Liver (tissue), 9 donors: ENCODE data around the gene PTTG1IP. TPM values are rescaled to one million over a fixed set of nuclear protein-coding genes. Genes with fewer than 3 reads are reported as not detected.

Source experiments
- DNase-seq: peaks from one replicate; pipeline ENCODE4 v3.0.0-alpha.2; 2017; ENCODE audit warnings: low spot score
- H3K27ac ChIP-seq, 2 donors: one replicate each; pipeline ENCODE4 v1.7.0; 2013; ENCODE audit warnings: inconsistent platforms in 2 of 2, low read length in 2 of 2, control low read depth in 1 of 2, low read depth in 1 of 2, mild to moderate bottlenecking in 1 of 2
- H3K27me3 ChIP-seq, 4 donors: one replicate each; pipeline versions ENCODE4 v1.6.1 to v1.7.0; 2013; ENCODE audit warnings: low read length in 3 of 4, inconsistent platforms in 1 of 4, mild to moderate bottlenecking in 1 of 4, moderate library complexity in 1 of 4; ENCODE audit not compliant: control insufficient read depth in 4 of 4, insufficient read depth in 4 of 4
- H3K36me3 ChIP-seq, 4 donors: one replicate each; pipeline versions ENCODE4 v1.6.1 to v1.7.0; 2013; ENCODE audit warnings: low read length in 3 of 4, mild to moderate bottlenecking in 3 of 4, low read depth in 1 of 4, moderate library complexity in 1 of 4; ENCODE audit not compliant: control insufficient read depth in 4 of 4, insufficient read depth in 3 of 4
- H3K4me1 ChIP-seq, 4 donors: one replicate each; pipeline versions ENCODE4 v1.6.1 to v1.7.0; 2013; ENCODE audit warnings: low read length in 3 of 4, mild to moderate bottlenecking in 3 of 4, moderate library complexity in 1 of 4; ENCODE audit not compliant: control insufficient read depth in 4 of 4, insufficient read depth in 4 of 4
- H3K4me3 ChIP-seq, 3 donors: one replicate each; pipeline versions ENCODE4 v1.6.1 to v1.7.0; 2013; ENCODE audit warnings: low read length in 3 of 3, control low read depth in 1 of 3, low read depth in 1 of 3, mild to moderate bottlenecking in 1 of 3
- H3K9ac ChIP-seq, 2 donors: one replicate each; pipeline ENCODE4 v1.7.0; 2013; ENCODE audit warnings: low read length in 2 of 2, mild to moderate bottlenecking in 2 of 2, moderate library complexity in 2 of 2, control low read depth in 1 of 2, low read depth in 1 of 2
- H3K9me3 ChIP-seq, 4 donors: one replicate each; pipeline versions ENCODE4 v1.6.1 to v1.7.0; 2013; ENCODE audit warnings: low read length in 3 of 4; ENCODE audit not compliant: control insufficient read depth in 4 of 4
- CTCF ChIP-seq: fragments of 150-350 bp; IDR thresholded peaks from 2 replicates; pipeline ENCODE4 v1.5.1; 2017; ENCODE audit warnings: improper control_type of control experiment, low read depth, low read length; ENCODE audit not compliant: missing input control
- EGR1 ChIP-seq, 2 donors: IDR thresholded peaks; 2 replicates each; pipeline ENCODE4 v1.6.1; 2016 to 2018; ENCODE audit warnings: antibody characterized with exemption in 2 of 2, low read depth in 2 of 2
- FOXA1 ChIP-seq: IDR thresholded peaks from 2 replicates; pipeline ENCODE4 v1.6.1; 2016; ENCODE audit warnings: antibody characterized with exemption
- FOXA2 ChIP-seq: IDR thresholded peaks from 2 replicates; pipeline ENCODE4 v1.6.1; 2016; ENCODE audit warnings: antibody characterized with exemption
- GABPA ChIP-seq, 2 donors: IDR thresholded peaks in 1 of 2; conservative IDR thresholded peaks in 1 of 2; 2 replicates each; pipeline ENCODE4 v1.6.1; 2016; ENCODE audit warnings: antibody characterized with exemption in 2 of 2, mild to moderate bottlenecking in 1 of 2, moderate library complexity in 1 of 2
- HNF4A ChIP-seq, 2 donors: conservative IDR thresholded peaks; 2 replicates each; pipeline ENCODE4 v1.6.1; 2016; ENCODE audit warnings: antibody characterized with exemption in 2 of 2, mild to moderate bottlenecking in 2 of 2
- HNF4G ChIP-seq: IDR thresholded peaks from 2 replicates; pipeline ENCODE4 v1.6.1; 2016; ENCODE audit warnings: antibody characterized with exemption
- JUND ChIP-seq, 2 donors: IDR thresholded peaks; 2 replicates each; pipeline ENCODE4 v1.6.1; 2016; ENCODE audit warnings: antibody characterized with exemption in 2 of 2
- NR2F2 ChIP-seq: IDR thresholded peaks from 2 replicates; pipeline ENCODE4 v1.6.1; 2016; ENCODE audit warnings: antibody characterized with exemption
- RAD21 ChIP-seq, 2 donors: IDR thresholded peaks; 2 replicates each; pipeline ENCODE4 v1.6.1; 2016; ENCODE audit warnings: antibody characterized with exemption in 2 of 2, mild to moderate bottlenecking in 2 of 2
- REST ChIP-seq: IDR thresholded peaks from 2 replicates; pipeline ENCODE4 v1.6.1; 2016; ENCODE audit warnings: antibody characterized with exemption, mild to moderate bottlenecking
- RXRA ChIP-seq, 2 donors: IDR thresholded peaks; 2 replicates each; pipeline ENCODE4 v1.6.1; 2017 to 2018; ENCODE audit warnings: antibody characterized with exemption in 2 of 2, mild to moderate bottlenecking in 1 of 2
- SP1 ChIP-seq: IDR thresholded peaks from 2 replicates; pipeline ENCODE4 v1.6.1; 2018; ENCODE audit warnings: antibody characterized with exemption, mild to moderate bottlenecking
- YY1 ChIP-seq: IDR thresholded peaks from 2 replicates; pipeline ENCODE4 v1.6.1; 2016; ENCODE audit warnings: antibody characterized with exemption, mild to moderate bottlenecking
- ZBTB33 ChIP-seq: IDR thresholded peaks from 2 replicates; pipeline ENCODE4 v1.6.1; 2016; ENCODE audit warnings: antibody characterized with exemption
- WGBS: extraction: QIAGEN DNeasy Blood & Tissue Kit; methylation state at CpG from one replicate; pipeline ENCODE4 v1.1.7; 2013; 5-methylcytosine and 5-hydroxymethylcytosine counted together
- polyA plus RNA-seq, 2 donors: library from polyadenylated mRNA; stranded (reverse) in 1 of 2; unstranded in 1 of 2; fragments of 200-250 nt in 1 of 2; fragments of >200 nt in 1 of 2; fragmentation: Nextera tagmentation in 1 of 2; extraction: Ambion mirVana in 1 of 2; gene quantifications; one replicate each; pipeline versions ENCODE4 v1.2.1 to v1.2.3, GENCODE V29; 2013 to 2015
- total RNA-seq, 2 donors: library from RNA; depleted of rRNA; stranded (reverse); fragments of >200 nt; gene quantifications; one replicate each; pipeline ENCODE4 v1.2.3, GENCODE V29; 2014
- donor health status: healthy.
- donor health status: healthy.
- donor health status: healthy.
- donor health status: healthy.
- donor health status: healthy.

Gene PTTG1IP
- total and polyA plus RNA-seq, 4 donors = 62.0 to 94.0 (median 79.8) TPM

- 55% methylated on average over 10 of the region's 10 CpGs for WGBS
- H3K4me3 ChIP-seq = no peak overlapping the region
- H3K4me1 ChIP-seq = peaks cover 31 to 51% (median 46%) of the 10 kb centered on the region in 4 donors
Measured at GRCh38 chr21:44911068-44911383, 37.5 kb upstream of the PTTG1IP start.

GRCh38 chr21:44910229-44911067, 37.0 kb upstream of the PTTG1IP start:
- H3K4me1 ChIP-seq = peaks cover 32 to 51% (median 46%) of the 10 kb centered on the region in 4 donors
- DNase-seq = no peak
- no peak overlapping the region for H3K9ac ChIP-seq
- no peak for TF ChIP-seq ZBTB33
- TF ChIP-seq RAD21 (IDR thresholded peaks at IDR 0.05) = no peak
- TF ChIP-seq RXRA (IDR thresholded peaks at IDR 0.05) = peak in 1 of 2 donors; percentile 13
- no peak for TF ChIP-seq YY1
- no peak for TF ChIP-seq HNF4G
- TF ChIP-seq GABPA (IDR thresholded peaks at IDR 0.05 in 1 of 2, conservative IDR thresholded peaks at IDR 0.05 in 1 of 2) = no peak
- peak overlapping the region; percentile 84 to 95 for H3K27ac ChIP-seq
- H3K36me3 ChIP-seq = no peaks in the 10 kb centered on the region
- WGBS = 74% methylated on average over 27 of the region's 27 CpGs
- no peak overlapping the region for H3K4me3 ChIP-seq
- no peaks in the 10 kb centered on the region for H3K27me3 ChIP-seq
- H3K9me3 ChIP-seq = no peaks in the 10 kb centered on the region

More at GRCh38 chr21:44911068-44911383, 37.5 kb upstream of the PTTG1IP start:
- DNase-seq = no peak
- H3K9ac ChIP-seq = no peak overlapping the region
- H3K9me3 ChIP-seq = no peaks in the 10 kb centered on the region
- TF ChIP-seq SP1 (no peak), FOXA2 (no peak), RAD21 (IDR thresholded peaks at IDR 0.05) (no peak)
- H3K36me3 ChIP-seq = no peaks in the 10 kb centered on the region
- H3K27me3 ChIP-seq = no peaks in the 10 kb centered on the region
- H3K27ac ChIP-seq = peak overlapping the region; percentile 84 to 95

GRCh38 chr21:44909719-44910118, 36.2 kb upstream of the PTTG1IP start:
- Histone ChIP-seq H3K27me3 (no peaks in the 10 kb centered on the region), H3K9me3 (no peaks in the 10 kb centered on the region), H3K27ac (no peak overlapping the region), H3K4me3 (no peak overlapping the region), H3K36me3 (no peaks in the 10 kb centered on the region), H3K4me1 (peaks cover 32 to 49% (median 45%) of the 10 kb centered on the region in 4 donors), H3K9ac (no peak overlapping the region)
- 95% methylated on average over 9 of the region's 9 CpGs for WGBS
- DNase-seq = no peak
- no peak for TF ChIP-seq HNF4A (conservative IDR thresholded peaks at IDR 0.05)
- TF ChIP-seq FOXA2 = no peak
- no peak for TF ChIP-seq JUND (IDR thresholded peaks at IDR 0.05)
- no peak for TF ChIP-seq EGR1 (IDR thresholded peaks at IDR 0.05; ENCODE audit: low read depth in 2 of 2)
- TF ChIP-seq YY1 = no peak
- TF ChIP-seq NR2F2 = no peak
- no peak for TF ChIP-seq GABPA (IDR thresholded peaks at IDR 0.05 in 1 of 2, conservative IDR thresholded peaks at IDR 0.05 in 1 of 2)
- TF ChIP-seq REST = no peak
- no peak for TF ChIP-seq SP1
- no peak for TF ChIP-seq RXRA (IDR thresholded peaks at IDR 0.05)
- TF ChIP-seq FOXA1 = no peak
- TF ChIP-seq CTCF = no peak
- TF ChIP-seq HNF4G = no peak
